WI38 (cell line): ENCODE measurements around the gene KCNN2.

ENCODE experiments used
- H3K4me3 ChIP-seq: 2 replicates; pipeline ENCODE4 v1.5.1; 2011; ENCODE audit warnings: low read depth, mild to moderate bottlenecking, control low read depth, low read length
- CTCF ChIP-seq: IDR thresholded peaks from 2 replicates; pipeline ENCODE4 v1.5.1; 2012; ENCODE audit warnings: low read depth, mild to moderate bottlenecking, control low read depth, low read length

Gene KCNN2

GRCh38 chr5:114477816-114478334 lies 116.0 kb downstream of the KCNN2 start:
- H3K4me3 ChIP-seq, result no peak overlapping the region
- no peak for TF ChIP-seq CTCF

- no peak for TF ChIP-seq CTCF
- H3K4me3 ChIP-seq, result no peak overlapping the region
Measured at GRCh38 chr5:114500756-114501155, 138.9 kb downstream of the KCNN2 start.

- no peak for TF ChIP-seq CTCF
Measured at GRCh38 chr5:114504560-114504959, 142.7 kb downstream of the KCNN2 start.

GRCh38 chr5:114524221-114524620 lies 162.4 kb downstream of the KCNN2 start:
- TF ChIP-seq CTCF, result no peak
- H3K4me3 ChIP-seq, result no peak overlapping the region

More at GRCh38 chr5:114504560-114504959, 142.7 kb downstream of the KCNN2 start:
- H3K4me3 ChIP-seq, result no peak overlapping the region

- no peak for TF ChIP-seq CTCF
- no peak overlapping the region for H3K4me3 ChIP-seq
Measured at GRCh38 chr5:114544561-114544960, 182.7 kb downstream of the KCNN2 start.
